Measurements from ENCODE around the gene ETAA1.

The ETAA1 gene

DNA sequence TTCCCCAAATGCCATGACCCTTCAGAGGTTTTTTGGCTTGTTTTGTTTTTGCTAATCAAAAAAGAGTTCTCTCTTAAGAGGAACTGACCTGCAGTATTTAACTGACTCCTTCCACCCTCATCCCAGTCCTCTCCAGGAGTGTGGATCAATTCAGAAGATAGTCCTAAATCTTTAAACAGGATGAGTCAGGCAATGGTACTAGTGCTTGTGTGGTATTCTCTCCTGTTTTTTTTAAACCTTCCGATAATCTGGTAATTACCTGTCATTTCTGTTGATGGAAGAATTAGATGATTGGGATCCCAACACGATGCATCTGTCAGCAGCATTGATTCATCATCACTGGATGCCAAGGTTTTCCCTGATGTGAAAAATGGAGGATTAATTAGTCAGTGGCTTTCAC is 41.2 kb downstream of the ETAA1 start:
- DNase-seq (ENCODE audit: low spot score): no peak

DNA sequence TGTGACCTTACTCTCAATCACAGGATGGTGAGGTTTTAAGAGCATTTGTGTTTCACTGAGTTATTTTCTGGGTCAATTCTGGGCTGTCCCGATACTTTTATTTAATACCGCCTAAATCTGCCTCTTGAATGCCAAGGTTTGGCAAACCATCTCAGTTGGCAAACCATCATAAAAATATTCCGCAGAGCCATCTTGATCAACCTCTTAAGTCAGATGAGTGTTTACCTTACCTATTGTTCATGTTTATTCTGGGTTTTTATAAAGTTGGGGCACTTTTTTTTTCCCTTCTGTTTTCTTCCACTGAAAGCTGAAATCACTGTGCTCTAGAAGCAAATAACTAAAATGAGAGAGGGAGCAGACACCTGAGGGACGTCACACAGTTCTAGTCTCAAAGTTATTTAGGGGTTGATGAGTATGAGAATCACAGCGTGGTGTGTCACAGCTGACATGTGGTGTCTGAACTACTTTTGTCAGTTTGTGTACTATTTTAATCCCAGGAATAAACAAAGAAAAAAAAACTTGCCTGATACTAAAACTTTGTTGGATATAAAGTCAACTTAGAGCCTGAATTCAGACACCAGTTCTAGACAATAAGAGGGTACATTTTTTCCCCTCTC is 48.6 kb downstream of the ETAA1 start:
- no peak for DNase-seq (ENCODE audit: low spot score)

- DNase-seq (ENCODE audit: low spot score): no peak
Observed at GRCh38 chr2:67446491-67446911, 49.4 kb downstream of the ETAA1 start.

- DNase-seq (ENCODE audit: low spot score): no peak
Observed at GRCh38 chr2:67448648-67449047, 51.5 kb downstream of the ETAA1 start.

DNA sequence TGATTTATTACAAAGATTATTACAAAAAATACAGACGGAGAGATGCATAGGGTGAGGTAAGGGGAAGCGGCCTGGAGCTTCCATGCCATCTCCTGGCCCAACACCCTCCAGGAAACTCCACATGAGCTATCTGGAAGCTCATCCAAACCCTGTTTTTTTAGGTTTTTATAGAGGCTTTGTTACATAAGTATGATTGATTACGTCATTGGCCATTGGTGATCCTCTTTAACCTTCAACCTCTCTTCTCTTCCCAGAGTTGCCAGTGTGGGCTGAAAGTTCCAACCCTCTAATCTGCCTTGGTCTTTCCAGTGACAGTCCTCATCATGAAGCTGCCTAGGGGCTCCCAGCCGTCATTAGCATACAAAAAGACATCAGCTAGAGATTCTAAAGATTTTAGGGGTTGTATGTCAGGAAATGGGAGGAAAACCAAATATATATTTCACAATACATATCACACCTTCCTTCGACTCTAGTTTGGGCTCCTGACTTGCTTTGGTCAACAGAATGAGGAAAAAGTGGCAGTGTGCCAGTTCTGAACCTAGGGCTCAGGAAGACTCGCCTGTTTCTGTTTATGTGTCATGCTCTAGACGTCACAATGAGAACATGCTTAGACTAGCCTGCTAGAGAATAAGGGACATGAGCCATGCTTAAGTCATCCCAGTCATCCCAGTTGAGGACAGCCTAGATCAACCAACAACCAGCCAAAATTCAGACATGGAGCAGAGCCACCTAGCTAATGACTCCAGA is 54.1 kb downstream of the ETAA1 start:
- DNase-seq (ENCODE audit: low spot score): no peak

- no peak for DNase-seq (ENCODE audit: low spot score)
Observed at GRCh38 chr2:67453310-67453709, 56.2 kb downstream of the ETAA1 start.

GRCh38 chr2:67455219-67456142 is 58.3 kb downstream of the ETAA1 start:
- DNase-seq (ENCODE audit: low spot score): no peak

DNA sequence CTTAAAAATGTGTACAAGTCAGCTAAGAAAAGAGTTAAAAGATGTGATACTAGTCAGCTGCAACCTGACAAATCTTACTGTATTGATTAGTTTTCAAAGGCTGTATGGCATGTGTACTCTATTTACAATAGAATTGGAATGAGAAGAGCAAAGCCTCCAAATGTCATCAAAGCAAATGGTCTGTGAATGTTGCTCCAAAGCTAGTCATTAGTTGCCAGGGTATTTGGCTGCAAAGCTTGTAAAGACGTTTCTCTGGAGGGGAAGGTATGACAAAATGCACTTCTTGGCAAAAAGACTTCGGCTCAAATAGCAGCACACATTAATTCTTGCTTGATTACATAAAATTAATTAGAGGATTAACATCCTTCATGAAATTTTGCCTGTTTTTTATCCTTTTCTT is 59.3 kb downstream of the ETAA1 start:
- DNase-seq (ENCODE audit: low spot score): no peak

GRCh38 chr2:67457699-67458098 is 60.6 kb downstream of the ETAA1 start:
- DNase-seq (ENCODE audit: low spot score): no peak

GRCh38 chr2:67459761-67460160 is 62.6 kb downstream of the ETAA1 start:
- DNase-seq (ENCODE audit: low spot score): no peak

All from HuH-7 (cell line).